ENCODE measurements around the gene PRDM2.
A peak's percentile ranks its signal among the peaks of the same experiment; 100 is the strongest.

The PRDM2 gene

DNA sequence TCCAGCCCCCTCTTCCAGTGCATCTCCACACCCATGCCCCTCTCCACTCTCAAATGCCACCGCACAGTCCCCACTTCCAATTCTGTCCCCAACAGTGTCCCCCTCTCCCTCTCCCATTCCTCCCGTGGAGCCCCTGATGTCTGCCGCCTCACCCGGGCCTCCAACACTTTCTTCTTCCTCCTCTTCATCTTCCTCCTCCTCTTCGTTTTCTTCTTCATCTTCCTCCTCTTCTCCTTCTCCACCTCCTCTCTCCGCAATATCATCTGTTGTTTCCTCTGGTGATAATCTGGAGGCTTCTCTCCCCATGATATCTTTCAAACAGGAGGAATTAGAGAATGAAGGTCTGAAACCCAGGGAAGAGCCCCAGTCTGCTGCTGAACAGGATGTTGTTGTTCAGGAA lies 80.8 kb downstream of the PRDM2 start:
- Histone ChIP-seq H3K27ac (ENCODE audit: low read depth, low read length) (no peak overlapping the region), H3K9ac (ENCODE audit: low read depth, low read length) (no peak overlapping the region), H3K27me3 (ENCODE audit: control insufficient read depth, insufficient read depth, low read length) (no peaks in the 10 kb centered on the region), H3K36me3 (ENCODE audit: control insufficient read depth, insufficient read depth, low read length) (peaks cover 50% of the 10 kb centered on the region), H3K4me3 (ENCODE audit: low read depth, low read length) (no peak overlapping the region), H3K9me3 (ENCODE audit: control insufficient read depth, insufficient read depth, low read length) (no peaks in the 10 kb centered on the region), H3K4me1 (ENCODE audit: control insufficient read depth, insufficient read depth, low read length) (peaks cover 33% of the 10 kb centered on the region)

DNA sequence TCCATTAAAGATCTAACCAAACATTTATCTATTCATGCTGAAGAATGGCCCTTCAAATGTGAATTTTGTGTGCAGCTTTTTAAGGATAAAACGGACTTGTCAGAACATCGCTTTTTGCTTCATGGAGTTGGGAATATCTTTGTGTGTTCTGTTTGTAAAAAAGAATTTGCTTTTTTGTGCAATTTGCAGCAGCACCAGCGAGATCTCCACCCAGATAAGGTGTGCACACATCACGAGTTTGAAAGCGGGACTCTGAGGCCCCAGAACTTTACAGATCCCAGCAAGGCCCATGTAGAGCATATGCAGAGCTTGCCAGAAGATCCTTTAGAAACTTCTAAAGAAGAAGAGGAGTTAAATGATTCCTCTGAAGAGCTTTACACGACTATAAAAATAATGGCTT lies 81.2 kb downstream of the PRDM2 start:
- Histone ChIP-seq H3K4me3 (ENCODE audit: low read depth, low read length) (no peak overlapping the region), H3K27ac (ENCODE audit: low read depth, low read length) (no peak overlapping the region), H3K9me3 (ENCODE audit: control insufficient read depth, insufficient read depth, low read length) (no peaks in the 10 kb centered on the region), H3K4me1 (ENCODE audit: control insufficient read depth, insufficient read depth, low read length) (peaks cover 33% of the 10 kb centered on the region), H3K9ac (ENCODE audit: low read depth, low read length) (no peak overlapping the region), H3K27me3 (ENCODE audit: control insufficient read depth, insufficient read depth, low read length) (no peaks in the 10 kb centered on the region), H3K36me3 (ENCODE audit: control insufficient read depth, insufficient read depth, low read length) (peaks cover 46% of the 10 kb centered on the region)

DNA sequence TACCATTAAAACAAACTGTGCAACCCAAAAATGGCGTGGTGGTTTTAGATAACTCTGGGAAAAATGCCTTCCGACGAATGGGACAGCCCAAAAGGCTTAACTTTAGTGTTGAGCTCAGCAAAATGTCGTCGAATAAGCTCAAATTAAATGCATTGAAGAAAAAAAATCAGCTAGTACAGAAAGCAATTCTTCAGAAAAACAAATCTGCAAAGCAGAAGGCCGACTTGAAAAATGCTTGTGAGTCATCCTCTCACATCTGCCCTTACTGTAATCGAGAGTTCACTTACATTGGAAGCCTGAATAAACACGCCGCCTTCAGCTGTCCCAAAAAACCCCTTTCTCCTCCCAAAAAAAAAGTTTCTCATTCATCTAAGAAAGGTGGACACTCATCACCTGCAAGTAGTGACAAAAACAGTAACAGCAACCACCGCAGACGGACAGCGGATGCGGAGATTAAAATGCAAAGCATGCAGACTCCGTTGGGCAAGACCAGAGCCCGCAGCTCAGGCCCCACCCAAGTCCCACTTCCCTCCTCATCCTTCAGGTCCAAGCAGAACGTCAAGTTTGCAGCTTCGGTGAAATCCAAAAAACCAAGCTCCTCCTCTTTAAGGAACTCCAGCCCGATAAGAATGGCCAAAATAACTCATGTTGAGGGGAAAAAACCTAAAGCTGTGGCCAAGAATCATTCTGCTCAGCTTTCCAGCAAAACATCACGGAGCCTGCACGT lies 82.1 kb downstream of the PRDM2 start:
- Histone ChIP-seq H3K9ac (ENCODE audit: low read depth, low read length) (no peak overlapping the region), H3K4me3 (ENCODE audit: low read depth, low read length) (no peak overlapping the region), H3K4me1 (ENCODE audit: control insufficient read depth, insufficient read depth, low read length) (peaks cover 39% of the 10 kb centered on the region), H3K27me3 (ENCODE audit: control insufficient read depth, insufficient read depth, low read length) (no peaks in the 10 kb centered on the region), H3K9me3 (ENCODE audit: control insufficient read depth, insufficient read depth, low read length) (no peaks in the 10 kb centered on the region), H3K27ac (ENCODE audit: low read depth, low read length) (no peak overlapping the region), H3K36me3 (ENCODE audit: control insufficient read depth, insufficient read depth, low read length) (peaks cover 46% of the 10 kb centered on the region)

DNA sequence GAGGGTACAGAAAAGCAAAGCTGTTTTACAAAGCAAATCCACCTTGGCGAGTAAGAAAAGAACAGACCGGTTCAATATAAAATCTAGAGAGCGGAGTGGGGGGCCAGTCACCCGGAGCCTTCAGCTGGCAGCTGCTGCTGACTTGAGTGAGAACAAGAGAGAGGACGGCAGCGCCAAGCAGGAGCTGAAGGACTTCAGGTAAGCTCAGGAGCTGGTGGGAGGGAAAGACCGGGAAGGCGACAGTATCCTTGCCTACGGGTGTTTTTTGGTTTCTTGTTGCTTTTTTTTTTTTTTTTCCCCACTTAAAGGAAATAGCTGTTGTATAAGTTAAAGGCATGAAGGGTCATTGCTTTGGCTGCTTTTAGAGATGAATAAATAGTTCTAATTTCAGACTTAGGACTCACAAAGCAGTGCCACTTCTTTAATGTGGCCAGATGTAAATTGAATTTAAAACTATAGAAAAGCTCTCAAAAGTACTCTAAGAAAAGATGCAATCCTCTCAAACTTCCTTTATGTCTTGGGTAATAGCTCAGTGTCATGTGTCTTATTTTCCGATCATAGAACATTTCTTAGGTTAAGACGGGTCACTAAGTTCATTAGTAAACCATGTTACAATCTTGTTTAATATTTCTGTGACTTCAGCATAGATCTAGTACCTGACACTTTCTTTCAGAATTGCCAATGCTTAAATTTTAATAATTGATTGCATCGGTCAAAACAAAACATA lies 82.8 kb downstream of the PRDM2 start:
- no peak overlapping the region for H3K4me3 ChIP-seq (ENCODE audit: low read depth, low read length)
- no peak overlapping the region for H3K9ac ChIP-seq (ENCODE audit: low read depth, low read length)
- H3K27me3 ChIP-seq (ENCODE audit: control insufficient read depth, insufficient read depth, low read length), result no peaks in the 10 kb centered on the region
- H3K4me1 ChIP-seq (ENCODE audit: control insufficient read depth, insufficient read depth, low read length), result peaks cover 39% of the 10 kb centered on the region
- H3K27ac ChIP-seq (ENCODE audit: low read depth, low read length), result peak overlapping the region; percentile 78
- H3K9me3 ChIP-seq (ENCODE audit: control insufficient read depth, insufficient read depth, low read length), result no peaks in the 10 kb centered on the region
- peaks cover 43% of the 10 kb centered on the region for H3K36me3 ChIP-seq (ENCODE audit: control insufficient read depth, insufficient read depth, low read length)

DNA sequence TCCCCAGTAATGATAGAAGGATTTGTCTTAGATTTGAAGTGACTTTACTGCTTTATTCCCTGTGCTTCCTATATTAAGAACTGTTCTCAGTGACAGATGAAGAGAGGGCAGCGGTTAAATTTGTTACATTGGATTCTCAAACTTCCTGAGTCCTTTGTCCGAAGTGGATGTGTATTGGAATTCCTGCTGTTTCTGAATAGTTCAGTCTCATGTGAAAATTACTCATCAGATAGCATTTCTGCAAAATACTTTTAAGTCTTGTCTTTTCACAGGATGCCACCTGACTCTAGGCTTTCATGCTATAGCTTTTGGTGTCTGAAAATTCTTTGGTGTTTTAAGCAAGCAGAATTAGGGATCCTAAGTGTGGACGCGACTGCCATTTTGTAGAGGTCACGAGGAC lies 83.6 kb downstream of the PRDM2 start:
- H3K4me3 ChIP-seq (ENCODE audit: low read depth, low read length), result no peak overlapping the region
- H3K9me3 ChIP-seq (ENCODE audit: control insufficient read depth, insufficient read depth, low read length), result no peaks in the 10 kb centered on the region
- peaks cover 39% of the 10 kb centered on the region for H3K4me1 ChIP-seq (ENCODE audit: control insufficient read depth, insufficient read depth, low read length)
- no peak overlapping the region for H3K9ac ChIP-seq (ENCODE audit: low read depth, low read length)
- H3K27me3 ChIP-seq (ENCODE audit: control insufficient read depth, insufficient read depth, low read length), result no peaks in the 10 kb centered on the region
- H3K27ac ChIP-seq (ENCODE audit: low read depth, low read length), result peak overlapping the region; percentile 78
- H3K36me3 ChIP-seq (ENCODE audit: control insufficient read depth, insufficient read depth, low read length), result peaks cover 36% of the 10 kb centered on the region

DNA sequence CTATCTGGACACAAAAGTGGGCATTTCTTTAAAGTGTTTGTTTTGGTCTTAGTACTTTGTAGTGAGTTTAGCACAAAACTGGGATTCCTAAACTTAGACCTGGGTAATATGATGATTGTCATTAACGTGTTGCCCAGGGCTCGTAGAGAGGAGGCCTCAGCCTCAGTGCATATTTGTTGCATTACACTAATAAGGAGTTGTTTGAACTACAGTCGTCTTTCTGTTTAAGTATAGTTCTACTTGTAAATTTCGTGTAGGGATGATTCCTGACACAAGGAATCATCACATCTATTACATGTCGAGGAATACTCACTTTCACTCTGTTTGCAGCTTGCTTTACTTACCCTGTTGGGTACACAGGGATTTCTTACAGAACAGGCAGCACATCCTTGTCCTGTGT lies 85.0 kb downstream of the PRDM2 start:
- H3K4me3 ChIP-seq (ENCODE audit: low read depth, low read length), result no peak overlapping the region
- H3K4me1 ChIP-seq (ENCODE audit: control insufficient read depth, insufficient read depth, low read length), result peaks cover 39% of the 10 kb centered on the region
- H3K9me3 ChIP-seq (ENCODE audit: control insufficient read depth, insufficient read depth, low read length), result no peaks in the 10 kb centered on the region
- H3K36me3 ChIP-seq (ENCODE audit: control insufficient read depth, insufficient read depth, low read length), result peaks cover 21% of the 10 kb centered on the region
- no peak overlapping the region for H3K9ac ChIP-seq (ENCODE audit: low read depth, low read length)
- no peaks in the 10 kb centered on the region for H3K27me3 ChIP-seq (ENCODE audit: control insufficient read depth, insufficient read depth, low read length)
- H3K27ac ChIP-seq (ENCODE audit: low read depth, low read length), result no peak overlapping the region

DNA sequence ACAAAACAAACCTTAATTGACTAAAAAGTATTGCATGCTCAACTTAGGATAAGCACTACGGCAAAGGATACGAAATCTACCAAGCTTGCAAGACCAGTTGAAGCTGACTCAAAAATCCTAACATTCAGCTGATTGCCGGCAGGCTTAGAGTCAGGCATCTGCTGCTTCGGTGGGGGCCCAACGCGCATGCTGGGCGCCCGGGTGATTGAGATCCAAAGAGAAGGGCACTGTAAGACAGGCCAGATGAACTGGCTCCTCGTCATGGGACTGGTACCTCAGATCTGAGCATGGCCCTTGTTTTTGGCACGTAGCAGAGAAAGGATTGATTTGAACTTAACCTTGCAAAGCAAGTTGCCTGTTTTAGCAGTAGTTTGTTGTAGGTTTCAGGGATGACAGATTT lies 86.6 kb downstream of the PRDM2 start:
- H3K36me3 ChIP-seq (ENCODE audit: control insufficient read depth, insufficient read depth, low read length), result peaks cover 10% of the 10 kb centered on the region

DNA sequence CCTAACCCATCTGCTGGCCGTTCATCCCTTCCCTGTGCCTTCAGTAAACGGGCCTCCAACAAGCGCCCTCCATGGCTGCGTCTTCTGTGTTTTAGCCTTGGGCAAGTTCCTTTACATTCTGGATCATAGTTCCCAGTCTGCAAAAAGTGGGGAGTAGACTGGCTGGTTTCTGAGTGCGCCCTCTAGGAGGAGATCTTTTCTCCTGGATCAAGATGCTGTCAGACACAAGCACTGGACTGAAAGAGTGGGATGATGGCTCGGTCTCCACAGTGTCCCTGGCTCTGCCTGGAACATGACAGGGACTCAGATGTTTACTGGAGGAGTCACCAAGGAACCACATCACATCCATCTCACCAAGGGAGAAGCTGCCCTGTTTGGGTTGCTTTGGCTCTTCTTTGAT lies 88.8 kb downstream of the PRDM2 start:
- no peaks in the 10 kb centered on the region for H3K27me3 ChIP-seq (ENCODE audit: control insufficient read depth, insufficient read depth, low read length)
- H3K4me3 ChIP-seq (ENCODE audit: low read depth, low read length), result no peak overlapping the region
- no peaks in the 10 kb centered on the region for H3K9me3 ChIP-seq (ENCODE audit: control insufficient read depth, insufficient read depth, low read length)
- H3K27ac ChIP-seq (ENCODE audit: low read depth, low read length), result no peak overlapping the region
- no peak overlapping the region for H3K9ac ChIP-seq (ENCODE audit: low read depth, low read length)
- H3K4me1 ChIP-seq (ENCODE audit: control insufficient read depth, insufficient read depth, low read length), result peaks cover 22% of the 10 kb centered on the region
- H3K36me3 ChIP-seq (ENCODE audit: control insufficient read depth, insufficient read depth, low read length), result no peaks in the 10 kb centered on the region

More for the DNA sequence above, 86.6 kb downstream of the PRDM2 start:
- peaks cover 38% of the 10 kb centered on the region for H3K4me1 ChIP-seq (ENCODE audit: control insufficient read depth, insufficient read depth, low read length)
- no peak overlapping the region for H3K9ac ChIP-seq (ENCODE audit: low read depth, low read length)
- H3K4me3 ChIP-seq (ENCODE audit: low read depth, low read length), result no peak overlapping the region
- H3K27ac ChIP-seq (ENCODE audit: low read depth, low read length), result no peak overlapping the region
- no peaks in the 10 kb centered on the region for H3K9me3 ChIP-seq (ENCODE audit: control insufficient read depth, insufficient read depth, low read length)
- no peaks in the 10 kb centered on the region for H3K27me3 ChIP-seq (ENCODE audit: control insufficient read depth, insufficient read depth, low read length)

DNA sequence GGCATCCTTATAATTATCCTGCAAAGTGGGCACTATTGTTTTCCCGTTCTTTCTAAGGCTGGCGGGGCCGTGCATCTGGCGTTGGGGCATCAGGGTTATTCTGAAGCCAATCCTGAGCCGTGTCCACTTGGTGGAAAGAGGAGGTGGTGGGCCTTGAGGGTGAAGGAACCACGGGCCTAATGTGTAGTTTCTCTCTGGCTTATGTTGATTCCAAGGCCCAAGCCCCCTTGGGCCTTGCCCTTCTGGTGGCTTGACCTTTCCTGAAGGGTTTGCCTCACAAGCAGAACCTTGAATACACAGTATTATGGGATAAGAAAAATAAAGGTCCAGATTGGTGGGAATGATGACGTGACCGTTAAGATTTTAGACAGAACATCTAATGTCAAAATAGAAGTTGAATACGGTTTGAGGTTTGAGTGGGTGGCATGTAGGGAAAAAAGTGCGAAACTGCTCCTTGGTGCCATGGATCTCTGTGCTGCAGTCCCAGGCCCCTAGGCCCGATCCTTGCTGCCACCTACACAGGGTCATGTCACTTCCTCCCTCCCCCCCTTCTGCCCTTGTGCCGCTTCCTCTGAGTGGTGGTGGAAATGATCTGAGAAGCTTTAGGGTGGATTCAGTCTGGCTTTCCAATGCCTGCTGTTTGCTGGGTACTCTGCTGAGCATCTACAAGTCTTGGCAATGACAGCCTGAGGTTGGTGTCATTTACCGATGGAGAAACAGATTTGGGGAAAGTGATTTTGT lies 90.5 kb downstream of the PRDM2 start:
- Histone ChIP-seq H3K4me3 (ENCODE audit: low read depth, low read length) (no peak overlapping the region), H3K9me3 (ENCODE audit: control insufficient read depth, insufficient read depth, low read length) (no peaks in the 10 kb centered on the region), H3K27ac (ENCODE audit: low read depth, low read length) (no peak overlapping the region), H3K27me3 (ENCODE audit: control insufficient read depth, insufficient read depth, low read length) (no peaks in the 10 kb centered on the region), H3K9ac (ENCODE audit: low read depth, low read length) (no peak overlapping the region), H3K36me3 (ENCODE audit: control insufficient read depth, insufficient read depth, low read length) (no peaks in the 10 kb centered on the region), H3K4me1 (ENCODE audit: control insufficient read depth, insufficient read depth, low read length) (peaks cover 6% of the 10 kb centered on the region; the same call in 1 of the 2 replicates)

DNA sequence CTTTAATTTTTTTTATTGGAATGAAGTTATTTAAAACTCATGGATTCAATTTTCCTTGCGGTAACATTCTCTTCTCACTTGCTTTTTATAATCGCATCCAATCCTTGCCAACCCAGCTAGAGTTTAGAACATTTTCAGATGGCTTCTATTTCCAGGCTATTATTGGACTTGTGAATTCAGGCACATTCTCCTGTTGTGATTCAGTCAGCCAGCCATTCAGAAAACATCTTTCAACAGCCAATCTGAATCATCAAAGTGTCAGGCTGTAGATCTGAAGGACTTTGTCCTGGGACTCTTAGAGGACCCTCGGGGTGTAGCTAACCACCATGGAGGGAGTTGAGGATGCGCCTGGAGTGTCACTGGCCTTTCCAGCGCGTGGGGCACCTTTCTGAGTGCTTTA lies 92.4 kb downstream of the PRDM2 start:
- no peak overlapping the region for H3K9ac ChIP-seq (ENCODE audit: low read depth, low read length)
- H3K9me3 ChIP-seq (ENCODE audit: control insufficient read depth, insufficient read depth, low read length), result no peaks in the 10 kb centered on the region
- no peak overlapping the region for H3K27ac ChIP-seq (ENCODE audit: low read depth, low read length)
- no peaks in the 10 kb centered on the region for H3K27me3 ChIP-seq (ENCODE audit: control insufficient read depth, insufficient read depth, low read length)
- no peaks in the 10 kb centered on the region for H3K36me3 ChIP-seq (ENCODE audit: control insufficient read depth, insufficient read depth, low read length)
- H3K4me3 ChIP-seq (ENCODE audit: low read depth, low read length), result no peak overlapping the region
- H3K4me1 ChIP-seq (ENCODE audit: control insufficient read depth, insufficient read depth, low read length), result peaks cover 5% of the 10 kb centered on the region; the same call in 1 of the 2 replicates
